Natural killer cell (primary cell): ENCODE results near the gene FLCN. TPM values are rescaled to one million over a fixed set of nuclear protein-coding genes. Genes with fewer than 3 reads are reported as not detected.

Experiments used
- ATAC-seq, 3 donors: fragments of 150-1000 bp in 2 of 3; fragments of 200-7000 bp in 1 of 3; cut with Tn5 transposase; 1 replicate in 1 of 3; 2 replicates in 2 of 3; pipeline ENCODE4 v1.10.0; 2021; ENCODE audit warnings: mild to moderate bottlenecking in 2 of 3, moderate library complexity in 2 of 3
- DNase-seq, 2 donors: peaks; one replicate each; pipeline versions ENCODE4 v3.0.0 to v3.0.0-alpha.2; 2013 to 2021; ENCODE audit warnings: mixed read lengths in 1 of 2
- H3K27ac ChIP-seq: one replicate; pipeline ENCODE4 v1.5.1; 2013; ENCODE audit warnings: mild to moderate bottlenecking, low read length
- H3K27me3 ChIP-seq: one replicate; pipeline ENCODE4 v1.6.1; 2013; ENCODE audit warnings: low read length; ENCODE audit not compliant: control insufficient read depth, insufficient read depth
- H3K36me3 ChIP-seq: one replicate; pipeline ENCODE4 v1.6.1; 2013; ENCODE audit warnings: low read length; ENCODE audit not compliant: control insufficient read depth, insufficient read depth
- H3K4me1 ChIP-seq: one replicate; pipeline ENCODE4 v1.6.1; 2013; ENCODE audit warnings: low read length; ENCODE audit not compliant: control insufficient read depth, insufficient read depth
- H3K4me3 ChIP-seq: one replicate; pipeline ENCODE4 v1.5.1; 2013; ENCODE audit warnings: low read length
- H3K9me3 ChIP-seq: one replicate; pipeline ENCODE4 v1.6.1; 2013; ENCODE audit warnings: low read length; ENCODE audit not compliant: control insufficient read depth, insufficient read depth
- H3K27ac Mint-ChIP-seq, 2 donors: one replicate each; pipeline ENCODE4 v1.8.0; 2022; ENCODE audit warnings: mild to moderate bottlenecking in 2 of 2, mixed read lengths in 2 of 2, moderate library complexity in 1 of 2
- H3K27me3 Mint-ChIP-seq, 2 donors: one replicate each; pipeline ENCODE4 v1.8.0; 2022; ENCODE audit warnings: low read depth in 2 of 2, mixed read lengths in 2 of 2
- H3K36me3 Mint-ChIP-seq: one replicate; pipeline ENCODE4 v1.8.0; 2022; ENCODE audit warnings: mixed read lengths
- H3K4me1 Mint-ChIP-seq, 2 donors: one replicate each; pipeline ENCODE4 v1.8.0; 2022; ENCODE audit warnings: mixed read lengths in 2 of 2
- H3K4me3 Mint-ChIP-seq: one replicate; pipeline ENCODE4 v1.8.0; 2022; ENCODE audit warnings: mild to moderate bottlenecking, moderate library complexity, mixed read lengths
- H3K9me3 Mint-ChIP-seq, 2 donors: one replicate each; pipeline ENCODE4 v1.8.0; 2022; ENCODE audit warnings: mixed read lengths in 2 of 2
- CTCF ChIP-seq: fragments of 200-600 bp; IDR thresholded peaks from one replicate; pipeline ENCODE4 v1.8.0; 2022; ENCODE audit warnings: antibody characterized with exemption
- WGBS: methylation state at CpG from one replicate; pipeline ENCODE4 v1.1.7; 2013; ENCODE audit warnings: missing lambda C conversion rate; ENCODE audit not compliant: insufficient coverage; 5-methylcytosine and 5-hydroxymethylcytosine counted together
- intact Hi-C: fragments of 100-400 bp; cut with micrococcal nuclease; formaldehyde crosslinking; loops from one replicate; pipeline ENCODE4 v1.14.2; 2022
- total RNA-seq, 4 donors: library from RNA; stranded (reverse); fragments of 120-200 nt in 1 of 4; gene quantifications; one replicate each; pipeline versions ENCODE4 v1.2.3 to v1.2.4, GENCODE V29; 2013 to 2022

FLCN gene
- total RNA-seq, 3 donors from 2014 or later (not counting 1 experiment from before 2014, with no cell fraction given), result 26.7 to 43.6 (median 33.8) TPM

- Histone ChIP-seq H3K36me3 (peaks cover 67% of the 10 kb centered on the region), H3K4me1 (peaks cover 38% of the 10 kb centered on the region), H3K27ac (no peak overlapping the region), H3K9me3 (no peaks in the 10 kb centered on the region), H3K27me3 (no peaks in the 10 kb centered on the region), H3K4me3 (no peak overlapping the region)
- no peaks in the 10 kb centered on the region for H3K27me3 Mint-ChIP-seq
- peak overlapping the region in 1 of 2 donors; percentile 57 for H3K27ac Mint-ChIP-seq
- no peak for TF ChIP-seq CTCF
- H3K4me1 Mint-ChIP-seq, result peaks cover 27 to 29% of the 10 kb centered on the region in 2 donors
- ATAC-seq (no peak), DNase-seq (no peak)
- intact Hi-C loops, result no loop called here
- no peak overlapping the region for H3K4me3 Mint-ChIP-seq
- H3K9me3 Mint-ChIP-seq, result no peaks in the 10 kb centered on the region
- H3K36me3 Mint-ChIP-seq, result no peaks in the 10 kb centered on the region
- 98% methylated on average over 14 of the region's 14 CpGs for whole genome bisulfite sequencing
These were observed 63.0 kb downstream of the FLCN start for GRCh38 chr17:17173921-17174320.

- peak overlapping the region; percentile 13 for H3K27ac ChIP-seq
- DNase-seq (no peak), ATAC-seq (peak; percentile 50 to 84 (median 65))
- H3K9me3 ChIP-seq, result no peaks in the 10 kb centered on the region
- H3K27me3 Mint-ChIP-seq, result no peaks in the 10 kb centered on the region
- peak overlapping the region; percentile 46 to 57 for H3K27ac Mint-ChIP-seq
- no peaks in the 10 kb centered on the region for H3K27me3 ChIP-seq
- H3K4me3 ChIP-seq, result no peak overlapping the region
- no peaks in the 10 kb centered on the region for H3K36me3 Mint-ChIP-seq
- peaks cover 69% of the 10 kb centered on the region for H3K36me3 ChIP-seq
- intact Hi-C loops, result no loop called here
- no peaks in the 10 kb centered on the region for H3K9me3 Mint-ChIP-seq
- no peak overlapping the region for H3K4me3 Mint-ChIP-seq
- whole genome bisulfite sequencing, result 43% methylated on average over 9 of the region's 9 CpGs
- peaks cover 29 to 33% of the 10 kb centered on the region in 2 donors for H3K4me1 Mint-ChIP-seq
- H3K4me1 ChIP-seq, result peaks cover 38% of the 10 kb centered on the region
- TF ChIP-seq CTCF, result no peak
These were observed 64.0 kb downstream of the FLCN start for GRCh38 chr17:17172990-17173389.

DNA sequence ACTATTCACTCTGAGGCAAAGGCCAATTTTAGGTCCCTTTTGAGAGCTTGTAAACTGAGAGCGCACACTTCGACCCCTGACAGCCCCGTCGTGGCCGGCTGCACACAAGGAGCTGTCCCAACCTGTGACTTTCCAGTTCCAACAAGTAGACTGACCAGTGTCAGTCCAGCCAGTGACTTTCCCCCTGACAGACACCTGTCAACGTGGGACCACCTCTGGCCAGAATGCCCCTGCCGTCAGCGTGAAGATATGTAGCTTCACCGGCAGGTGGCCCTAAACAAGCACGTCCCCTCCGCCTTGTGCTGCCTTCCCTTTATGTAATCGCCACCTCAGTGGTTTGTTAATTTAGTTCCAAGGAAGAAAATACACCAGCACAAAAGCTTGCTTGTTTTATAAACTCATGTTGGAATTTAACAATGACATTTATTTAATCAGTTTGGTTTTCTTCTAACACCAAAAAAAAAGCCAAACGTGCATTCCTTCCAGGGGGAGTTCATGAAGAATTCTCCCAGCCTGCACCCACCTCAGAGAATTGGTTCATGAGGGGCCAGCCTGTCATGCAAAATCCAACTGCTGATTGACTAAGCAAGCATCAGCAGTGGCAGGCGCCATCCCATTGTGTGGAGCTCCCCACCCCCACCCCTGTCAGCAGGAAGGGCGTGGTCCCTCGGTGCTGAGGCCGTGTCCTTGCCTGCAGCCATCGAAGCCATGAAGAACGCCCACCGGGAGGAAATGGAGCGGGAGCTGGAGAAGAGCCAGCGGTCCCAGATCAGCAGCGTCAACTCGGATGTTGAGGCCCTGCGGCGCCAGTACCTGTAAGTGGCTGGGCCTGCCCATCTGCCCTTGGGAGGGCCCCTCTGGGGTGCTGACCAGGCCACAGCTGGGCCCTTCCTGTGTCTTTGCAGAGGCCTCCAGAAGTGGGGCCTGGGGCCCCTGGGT, 64.7 kb downstream of the FLCN start:
- H3K4me3 Mint-ChIP-seq, result no peak overlapping the region

More for the DNA sequence above, 64.7 kb downstream of the FLCN start:
- Histone ChIP-seq H3K36me3 (peaks cover 70% of the 10 kb centered on the region), H3K9me3 (no peaks in the 10 kb centered on the region), H3K27ac (no peak overlapping the region), H3K4me1 (peaks cover 38% of the 10 kb centered on the region), H3K4me3 (no peak overlapping the region), H3K27me3 (no peaks in the 10 kb centered on the region)
- Mint-ChIP-seq H3K36me3 (no peaks in the 10 kb centered on the region), H3K27ac (peak overlapping the region; percentile 46 to 57), H3K27me3 (no peaks in the 10 kb centered on the region), H3K4me1 (peaks cover 29 to 34% of the 10 kb centered on the region in 2 donors), H3K9me3 (no peaks in the 10 kb centered on the region)
- intact Hi-C loops, result no loop called here
- WGBS, result 82% methylated on average over 26 of the region's 26 CpGs
- DNase-seq, result no peak
- ATAC-seq, result peak in 1 of 3 donors; percentile 17
- no peak for TF ChIP-seq CTCF
